Measurements from ENCODE around the gene IL23A.

Gene IL23A

DNA sequence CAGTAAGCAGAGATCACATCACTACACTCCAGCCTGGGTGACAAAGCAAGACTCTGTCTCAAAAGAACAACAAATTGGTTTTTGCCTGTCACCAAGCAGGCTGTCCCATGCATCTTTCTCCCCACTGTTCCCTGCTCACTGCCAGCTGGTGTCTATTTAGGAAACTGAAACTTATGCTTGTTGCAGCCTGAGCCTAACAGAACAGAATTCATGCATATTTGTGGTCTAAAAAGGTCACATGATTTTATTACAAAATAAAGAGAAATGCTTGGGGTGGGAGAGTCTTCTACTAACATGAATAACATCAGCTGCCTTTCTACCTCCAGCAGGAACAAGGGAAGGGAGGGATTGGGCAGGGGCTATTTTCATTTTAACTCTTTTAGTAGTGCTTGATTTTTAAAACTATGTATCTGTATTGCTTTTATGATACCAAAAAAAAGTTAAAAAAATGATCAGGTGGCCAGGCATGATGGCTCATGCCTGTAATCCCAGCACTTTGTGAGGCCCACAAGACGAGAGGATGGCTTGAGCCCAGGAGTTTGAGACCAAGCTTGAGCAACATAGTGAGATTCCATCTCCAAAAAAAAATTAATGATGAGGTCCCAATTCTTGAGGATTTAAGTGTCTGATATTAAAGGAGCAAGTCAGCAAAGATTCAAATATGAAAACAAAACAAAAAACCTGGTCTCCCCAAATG is 20.3 kb downstream of the IL23A start:
- H3K4me2 ChIP-seq (ENCODE audit: low read depth, low read length, poor library complexity, severe bottlenecking) = peak overlapping the region; percentile 95
- H3K9ac ChIP-seq (ENCODE audit: low read length) = peak overlapping the region; percentile 79
- H3K9me2 ChIP-seq (replicated peaks; ENCODE audit: insufficient read depth, low read length) = no peaks in the 10 kb centered on the region
- TF ChIP-seq EZH2phosphoT487 (conservative IDR thresholded peaks at IDR 0.05; ENCODE audit: low read length) = no peak
- TF ChIP-seq, protein P1, sequence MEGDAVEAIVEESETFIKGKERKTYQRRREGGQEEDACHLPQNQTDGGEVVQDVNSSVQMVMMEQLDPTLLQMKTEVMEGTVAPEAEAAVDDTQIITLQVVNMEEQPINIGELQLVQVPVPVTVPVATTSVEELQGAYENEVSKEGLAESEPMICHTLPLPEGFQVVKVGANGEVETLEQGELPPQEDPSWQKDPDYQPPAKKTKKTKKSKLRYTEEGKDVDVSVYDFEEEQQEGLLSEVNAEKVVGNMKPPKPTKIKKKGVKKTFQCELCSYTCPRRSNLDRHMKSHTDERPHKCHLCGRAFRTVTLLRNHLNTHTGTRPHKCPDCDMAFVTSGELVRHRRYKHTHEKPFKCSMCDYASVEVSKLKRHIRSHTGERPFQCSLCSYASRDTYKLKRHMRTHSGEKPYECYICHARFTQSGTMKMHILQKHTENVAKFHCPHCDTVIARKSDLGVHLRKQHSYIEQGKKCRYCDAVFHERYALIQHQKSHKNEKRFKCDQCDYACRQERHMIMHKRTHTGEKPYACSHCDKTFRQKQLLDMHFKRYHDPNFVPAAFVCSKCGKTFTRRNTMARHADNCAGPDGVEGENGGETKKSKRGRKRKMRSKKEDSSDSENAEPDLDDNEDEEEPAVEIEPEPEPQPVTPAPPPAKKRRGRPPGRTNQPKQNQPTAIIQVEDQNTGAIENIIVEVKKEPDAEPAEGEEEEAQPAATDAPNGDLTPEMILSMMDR (IDR thresholded peaks at IDR 0.05; ENCODE audit: insufficient read depth, low read length, poor library complexity, severe bottlenecking) = no peak
- H3K27me3 ChIP-seq (ENCODE audit: low read length) = no peaks in the 10 kb centered on the region
- H3K4me3 ChIP-seq (ENCODE audit: insufficient read depth, low read length, poor library complexity, severe bottlenecking) = peak overlapping the region; percentile 85
- no peaks in the 10 kb centered on the region for H4K20me1 ChIP-seq (ENCODE audit: low read depth, low read length)
- H3K79me2 ChIP-seq (ENCODE audit: insufficient read depth, low read length) = peaks cover 14% of the 10 kb centered on the region
- peaks cover 4% of the 10 kb centered on the region; the same call in 1 of the 2 replicates for H3K36me3 ChIP-seq (ENCODE audit: low read length)
- peaks cover 18% of the 10 kb centered on the region for H3F3A ChIP-seq (ENCODE audit: insufficient read depth)
- no peaks in the 10 kb centered on the region for H3K9me3 ChIP-seq (ENCODE audit: insufficient read depth, low read length)
- H3K27ac ChIP-seq (ENCODE audit: low read depth, low read length) = peak overlapping the region; percentile 43; the same call in 1 of the 2 replicates
- H2AFZ ChIP-seq (ENCODE audit: low read depth, low read length, severe bottlenecking) = no peak overlapping the region

DNA sequence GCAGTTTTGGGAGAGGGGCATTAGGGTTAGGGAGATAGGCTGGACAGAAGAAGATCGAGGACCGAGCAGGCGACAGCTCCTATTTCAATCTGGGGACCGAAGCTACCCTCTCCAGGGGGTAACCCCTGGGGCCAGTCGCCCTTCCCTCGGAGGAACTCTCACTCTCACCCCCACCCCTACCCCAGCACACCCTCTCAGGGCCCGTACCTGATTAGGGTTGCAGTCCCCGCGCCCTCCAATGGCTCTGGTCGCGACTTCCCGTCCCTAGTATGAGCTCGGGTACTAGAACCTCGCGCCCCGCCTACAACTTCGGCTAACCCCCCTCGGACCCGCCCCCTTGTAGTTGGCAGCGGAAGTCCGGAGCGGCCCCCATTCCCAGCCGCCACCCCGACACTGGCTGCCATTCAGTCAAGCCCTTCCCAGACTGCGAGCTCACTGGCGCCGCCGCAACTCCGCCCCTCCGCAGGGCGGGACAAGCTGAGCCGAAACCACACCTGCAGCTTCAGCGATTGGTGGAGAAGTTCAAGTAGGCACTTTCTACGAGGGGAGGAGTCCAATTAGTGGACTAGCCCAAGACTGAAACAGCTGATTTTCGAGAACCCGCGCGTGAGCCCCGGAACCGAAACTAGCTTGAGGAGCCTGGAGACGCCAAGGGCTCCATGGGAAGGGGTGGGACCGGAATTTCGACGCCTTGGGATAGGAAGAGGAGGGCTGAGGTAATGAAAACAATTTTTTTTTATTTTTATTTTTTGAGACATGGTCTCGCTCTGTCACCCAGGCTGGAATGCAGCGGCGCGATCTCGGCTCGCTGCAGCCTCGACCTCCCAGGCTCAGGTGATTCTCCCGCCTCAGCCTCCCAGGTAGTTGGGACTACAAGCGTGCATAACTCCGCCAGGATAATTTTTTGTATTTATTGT is 21.4 kb downstream of the IL23A start, which contains the start of gene STAT2:
Gene STAT2, minus strand, starts transcription at position 257 of the 917 bp plus-strand sequence. CDS start 3,536 bp downstream, outside the sequence.
- TF ChIP-seq EZH2phosphoT487 (conservative IDR thresholded peaks at IDR 0.05; ENCODE audit: low read length) = no peak
- TF ChIP-seq, protein P1 (IDR thresholded peaks at IDR 0.05; ENCODE audit: insufficient read depth, low read length, poor library complexity, severe bottlenecking) = no peak
- H3K36me3 ChIP-seq (ENCODE audit: low read length) = no peaks in the 10 kb centered on the region
- peak within 1 kb of the TSS; percentile 85 for H3K4me3 ChIP-seq (ENCODE audit: insufficient read depth, low read length, poor library complexity, severe bottlenecking)
- H3K79me2 ChIP-seq (ENCODE audit: insufficient read depth, low read length) = peaks cover 14% of the 10 kb centered on the region
- peak within 1 kb of the TSS; percentile 95 for H3K4me2 ChIP-seq (ENCODE audit: low read depth, low read length, poor library complexity, severe bottlenecking)
- H2AFZ ChIP-seq (ENCODE audit: low read depth, low read length, severe bottlenecking) = peak within 1 kb of the TSS; percentile 49
- peak within 1 kb of the TSS; percentile 43 for H3K27ac ChIP-seq (ENCODE audit: low read depth, low read length)
- H3K9me2 ChIP-seq (replicated peaks; ENCODE audit: insufficient read depth, low read length) = no peaks in the 10 kb centered on the region
- H4K20me1 ChIP-seq (ENCODE audit: low read depth, low read length) = no peaks in the 10 kb centered on the region
- H3K9ac ChIP-seq (ENCODE audit: low read length) = peak within 1 kb of the TSS; percentile 79
- no peaks in the 10 kb centered on the region for H3K27me3 ChIP-seq (ENCODE audit: low read length)
- peaks cover 18% of the 10 kb centered on the region for H3F3A ChIP-seq (ENCODE audit: insufficient read depth)
- no peaks in the 10 kb centered on the region for H3K9me3 ChIP-seq (ENCODE audit: insufficient read depth, low read length)

DNA sequence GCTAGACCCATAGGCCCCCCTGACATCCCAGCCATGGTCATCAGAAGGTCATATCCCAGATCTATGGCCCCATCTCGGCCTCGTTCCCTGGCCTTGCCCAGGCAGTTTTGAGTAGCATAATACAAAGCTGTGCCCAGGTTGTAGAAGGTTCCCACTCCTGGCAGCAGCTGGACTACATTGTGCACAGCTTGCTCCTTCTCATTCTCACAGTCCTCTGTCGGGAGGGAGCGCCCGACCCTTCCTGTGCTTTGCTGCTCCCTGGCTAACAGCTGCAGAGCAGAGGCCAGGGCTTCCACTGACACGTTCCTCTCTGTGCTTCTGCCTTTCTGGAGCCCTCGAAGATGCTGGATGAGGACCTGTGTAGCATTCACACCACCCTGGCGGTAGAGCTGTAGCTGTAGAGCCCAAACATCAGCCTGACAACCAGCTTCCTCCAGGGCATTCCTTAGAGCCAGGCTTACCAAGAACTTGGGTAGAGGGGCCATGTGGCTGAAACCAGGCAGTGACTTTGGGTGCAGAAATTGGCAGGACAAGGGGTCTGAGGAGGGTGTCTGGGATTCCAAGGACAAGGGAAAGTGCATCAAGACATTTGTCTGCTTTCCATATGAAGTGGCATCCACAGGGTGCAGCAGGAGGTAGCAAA is 22.9 kb downstream of the IL23A start:
- Histone ChIP-seq H3K9me3 (ENCODE audit: insufficient read depth, low read length) (no peaks in the 10 kb centered on the region), H3K4me2 (ENCODE audit: low read depth, low read length, poor library complexity, severe bottlenecking) (peak overlapping the region; percentile 84), H3K27ac (ENCODE audit: low read depth, low read length) (no peak overlapping the region), H4K20me1 (ENCODE audit: low read depth, low read length) (no peaks in the 10 kb centered on the region), H3K4me3 (ENCODE audit: insufficient read depth, low read length, poor library complexity, severe bottlenecking) (no peak overlapping the region), H3K9me2 (replicated peaks; ENCODE audit: insufficient read depth, low read length) (no peaks in the 10 kb centered on the region), H3F3A (ENCODE audit: insufficient read depth) (peaks cover 18% of the 10 kb centered on the region), H2AFZ (ENCODE audit: low read depth, low read length, severe bottlenecking) (no peak overlapping the region), H3K27me3 (ENCODE audit: low read length) (no peaks in the 10 kb centered on the region), H3K9ac (ENCODE audit: low read length) (no peak overlapping the region), H3K36me3 (ENCODE audit: low read length) (no peaks in the 10 kb centered on the region), H3K79me2 (ENCODE audit: insufficient read depth, low read length) (peaks cover 14% of the 10 kb centered on the region)
- TF ChIP-seq, protein P1 (IDR thresholded peaks at IDR 0.05; ENCODE audit: insufficient read depth, low read length, poor library complexity, severe bottlenecking) = no peak
- no peak for TF ChIP-seq EZH2phosphoT487 (conservative IDR thresholded peaks at IDR 0.05; ENCODE audit: low read length)

Data from SU-DHL-6 (cell line).